Mammary epithelial cell (primary cell): Measurements from ENCODE around the gene ARHGAP9.

Source experiments
- CTCF ChIP-seq, 2 donors: IDR thresholded peaks in 1 of 2; conservative IDR thresholded peaks in 1 of 2; 2 replicates each; pipeline ENCODE4 v1.5.1; 2011 to 2012; ENCODE audit warnings: inconsistent platforms in 2 of 2, low read length in 2 of 2, mild to moderate bottlenecking in 2 of 2, control low read depth in 1 of 2, low read depth in 1 of 2; ENCODE audit not compliant: insufficient read depth in 1 of 2; ENCODE audit errors: extremely low read depth in 1 of 2
- EZH2 ChIP-seq: IDR thresholded peaks from 2 replicates; pipeline ENCODE4 v1.6.1; 2012; ENCODE audit warnings: low read length, inconsistent platforms, borderline replicate concordance

GRCh38 chr12:57498571-57498970 lies 18.9 kb upstream of the ARHGAP9 start:
- TF ChIP-seq CTCF (conservative IDR thresholded peaks at IDR 0.05 in 1 of 2, IDR thresholded peaks at IDR 0.05 in 1 of 2; ENCODE audit: extremely low read depth in 1 of 2, insufficient read depth in 1 of 2, low read depth in 1 of 2, low read length in 2 of 2) (no peak), EZH2 (no peak)
